NCI-H2227 (cell line): Measurements from ENCODE around the gene TOP2B.

ENCODE experiments used
- DNase-seq: peaks from one replicate; lab custom pipeline; 2025; ENCODE audit not compliant: unreplicated experiment; lab: John Stamatoyannopoulos, UW

Gene TOP2B

DNA sequence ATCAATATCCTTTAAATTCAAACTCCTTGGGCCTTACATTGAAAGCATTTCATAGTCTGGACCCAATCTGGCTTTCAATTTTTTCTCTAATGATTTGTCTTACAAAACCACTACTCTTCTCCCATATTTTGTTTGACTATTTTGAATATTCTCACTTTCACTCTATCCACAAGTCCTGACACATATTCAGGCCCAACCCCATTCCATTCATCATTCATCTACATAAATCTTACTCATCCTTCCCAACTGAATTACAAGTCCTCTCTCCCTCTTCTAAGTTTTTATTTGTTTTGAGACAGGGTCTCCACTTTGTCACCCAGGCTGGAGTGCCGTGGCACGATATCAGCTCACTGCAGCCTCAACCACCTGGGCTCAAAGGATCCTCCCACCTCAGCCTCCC lies 43.6 kb downstream of the TOP2B start:
- DNase-seq = no peak

DNA sequence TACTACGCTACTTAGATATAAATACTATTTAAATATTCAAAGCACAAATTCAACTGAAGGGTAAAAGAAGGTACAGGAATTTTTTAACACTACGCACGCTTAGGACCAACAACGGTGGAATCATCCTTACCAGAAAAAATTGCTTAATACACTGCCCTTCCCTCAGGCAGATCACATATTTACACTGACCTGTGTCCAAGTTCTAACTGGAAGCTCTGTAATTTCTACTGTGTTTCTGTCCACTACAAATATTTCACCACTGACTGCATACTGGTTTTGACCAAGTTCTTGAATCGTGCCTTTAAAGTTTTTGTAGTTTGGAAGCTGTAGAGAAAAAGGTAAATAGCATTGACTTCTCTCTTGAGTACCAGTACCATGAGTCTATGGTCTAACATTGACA lies 44.2 kb downstream of the TOP2B start:
- DNase-seq = no peak

DNA sequence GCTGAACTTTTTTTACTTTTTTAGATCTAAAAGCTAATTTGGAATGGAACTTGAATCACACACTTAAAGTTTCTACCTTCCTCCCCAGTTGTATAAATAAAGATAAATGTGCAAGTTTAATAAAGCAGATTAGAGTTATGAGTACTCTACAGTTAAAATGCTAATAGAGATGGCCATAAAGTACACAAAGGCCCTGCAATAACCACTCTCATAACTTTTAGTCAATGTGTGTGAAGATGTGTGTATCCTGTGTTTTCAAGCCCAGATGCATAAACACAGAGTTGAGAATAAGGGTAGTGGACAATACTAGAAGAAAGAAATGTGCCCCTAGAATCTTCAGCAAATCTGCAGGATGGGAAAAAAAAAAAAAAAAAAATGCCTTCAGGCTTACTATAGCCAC lies 45.3 kb downstream of the TOP2B start:
- no peak for DNase-seq

DNA sequence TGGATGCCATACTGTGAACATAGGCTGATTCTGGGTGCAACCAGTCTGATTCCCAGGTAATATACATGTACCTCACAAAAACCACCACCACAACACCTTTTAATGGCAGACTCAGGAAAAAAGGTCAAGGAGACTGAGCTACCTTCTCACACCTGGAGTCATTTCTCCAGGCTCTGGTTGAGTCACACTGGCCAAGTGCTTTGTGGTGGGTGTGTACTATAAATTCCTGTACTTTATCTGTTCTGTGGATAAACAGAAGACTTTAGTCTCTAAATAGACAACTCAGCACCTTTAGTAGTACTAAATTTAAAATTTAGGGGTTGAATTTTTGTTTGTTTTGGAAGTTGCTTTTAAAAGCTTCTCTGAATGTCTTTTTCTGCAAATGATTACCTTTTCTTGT lies 46.7 kb downstream of the TOP2B start:
- no peak for DNase-seq

DNA sequence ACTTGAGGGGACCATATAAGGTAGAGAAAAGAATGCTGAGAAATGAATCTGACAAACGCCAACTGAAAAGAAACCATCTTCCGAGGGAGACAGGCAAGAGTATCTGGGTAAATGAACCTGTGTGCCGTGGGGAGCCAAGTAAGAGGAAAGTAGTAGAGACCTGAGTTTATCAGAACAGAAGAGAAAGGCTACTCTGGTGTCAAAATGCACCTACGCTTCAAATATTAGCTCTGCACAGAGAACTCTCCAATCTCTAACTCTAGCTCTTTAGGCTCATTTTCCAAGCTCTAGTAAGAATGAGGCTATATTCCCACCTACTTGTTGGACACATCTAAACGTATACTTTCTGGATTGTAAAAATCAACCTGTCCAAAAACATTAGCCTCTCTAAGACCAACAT lies 53.5 kb downstream of the TOP2B start:
- no peak for DNase-seq

DNA sequence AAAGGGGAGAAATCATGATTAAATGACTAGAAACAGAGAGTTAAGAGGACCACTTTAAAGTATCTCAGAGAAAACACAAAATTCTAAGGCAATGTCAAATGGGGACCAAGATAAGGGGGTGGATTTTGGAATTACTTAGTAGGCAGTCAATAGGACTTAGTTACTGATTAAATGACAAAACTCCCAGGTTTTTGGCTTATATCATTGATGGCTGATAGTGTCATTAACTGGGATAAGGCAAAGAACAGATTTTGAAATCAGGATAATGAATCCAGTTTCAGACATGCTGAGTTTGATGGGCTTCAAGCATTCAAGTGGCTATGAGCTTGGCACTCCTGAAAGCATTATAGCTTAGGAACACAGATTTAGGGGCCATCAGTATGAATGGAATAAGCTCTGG lies 53.9 kb downstream of the TOP2B start:
- DNase-seq = no peak

DNA sequence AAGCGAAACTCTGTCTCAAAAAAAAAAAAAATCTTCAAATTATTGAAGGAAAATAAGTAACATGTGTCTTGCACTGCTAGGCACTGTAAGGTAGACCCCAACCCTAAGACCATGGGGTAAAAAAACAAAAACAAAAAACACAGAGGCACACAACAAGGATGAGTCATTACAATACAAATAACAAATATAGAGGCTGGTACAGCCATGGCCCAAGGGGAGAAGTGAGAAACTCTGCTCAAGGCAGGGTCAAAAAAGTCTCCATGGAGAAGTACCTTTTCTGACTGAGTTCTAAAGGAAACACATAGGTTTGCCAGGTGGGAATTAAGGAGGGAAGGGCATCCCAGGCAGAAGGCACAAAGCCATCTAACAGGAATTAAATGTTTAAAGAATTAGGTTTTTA lies 54.5 kb downstream of the TOP2B start:
- no peak for DNase-seq

DNA sequence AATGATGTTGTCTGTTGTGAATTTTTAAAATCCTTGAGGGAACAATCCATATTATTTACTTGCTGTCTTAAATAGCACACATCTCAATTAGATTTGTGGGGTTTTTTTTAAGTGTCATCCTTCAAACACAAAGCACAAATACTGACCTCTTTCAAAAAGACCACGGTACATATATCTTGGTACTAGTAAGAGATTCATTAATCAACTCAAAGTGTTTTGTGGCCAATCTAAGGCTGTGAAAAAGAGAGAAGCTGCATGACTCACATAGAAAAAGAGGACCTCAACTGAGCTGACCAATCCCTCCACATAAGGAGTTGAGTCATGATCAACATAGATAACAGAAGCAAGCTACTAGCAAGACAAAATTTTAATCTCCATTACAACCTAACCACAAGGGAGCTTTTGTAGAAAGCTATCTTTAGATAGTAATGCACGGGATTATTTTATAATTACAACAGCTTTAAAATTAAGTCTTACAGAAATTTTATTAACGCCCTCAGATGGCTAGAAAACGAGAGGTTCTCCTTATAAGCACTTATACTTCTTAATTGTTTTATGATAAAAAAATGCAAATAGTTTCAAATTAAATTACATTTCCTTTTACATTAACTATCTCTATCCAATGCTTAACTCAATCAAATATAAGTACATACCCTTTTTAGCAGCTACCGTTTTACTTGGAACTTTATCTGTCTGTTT lies 60.5 kb downstream of the TOP2B start:
- no peak for DNase-seq

DNA sequence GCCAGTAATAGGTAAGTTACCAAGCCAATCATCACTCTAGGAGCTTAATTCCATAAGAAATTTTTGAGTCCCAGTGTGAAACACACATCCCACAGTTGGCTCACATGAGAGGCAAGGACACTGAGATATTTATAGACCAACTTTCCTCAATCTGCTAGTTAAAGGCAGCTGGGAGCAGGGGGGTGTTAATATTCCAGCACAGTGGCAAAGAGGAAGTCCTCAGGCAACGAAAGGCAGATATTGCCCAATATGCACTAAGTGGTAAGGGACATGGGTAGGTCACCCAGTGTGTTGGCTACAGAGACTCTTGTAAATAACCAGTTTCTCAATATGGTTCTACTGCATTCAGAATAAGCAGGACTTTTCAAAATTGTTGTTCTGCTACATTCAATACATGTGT lies 61.0 kb downstream of the TOP2B start:
- no peak for DNase-seq

DNA sequence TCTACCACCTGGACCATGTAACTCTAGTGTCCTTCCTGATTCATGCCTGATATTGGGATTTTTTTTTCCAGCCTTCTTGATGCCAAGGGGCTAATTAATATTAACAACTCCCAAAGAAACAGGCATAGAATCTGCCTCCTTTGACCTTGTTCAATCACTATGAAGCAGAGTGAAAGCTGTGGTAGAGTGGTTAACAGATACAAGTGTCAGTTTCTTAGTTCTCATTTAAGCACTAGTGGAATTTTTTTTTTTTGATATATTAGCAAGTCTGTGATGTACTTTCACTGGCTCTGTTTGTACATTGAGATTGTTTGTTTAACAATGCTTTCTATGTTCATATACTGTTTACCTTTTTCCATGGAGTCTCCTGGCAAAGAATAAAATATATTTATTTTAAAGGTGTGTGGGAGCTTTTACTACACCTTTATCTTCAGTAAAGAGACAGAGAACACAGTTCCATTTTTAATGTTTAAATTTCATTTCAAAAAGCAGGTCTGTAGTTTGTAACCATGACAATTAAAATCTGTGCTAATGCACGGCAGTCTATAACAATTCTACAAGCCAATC lies 67.1 kb downstream of the TOP2B start:
- no peak for DNase-seq

DNA sequence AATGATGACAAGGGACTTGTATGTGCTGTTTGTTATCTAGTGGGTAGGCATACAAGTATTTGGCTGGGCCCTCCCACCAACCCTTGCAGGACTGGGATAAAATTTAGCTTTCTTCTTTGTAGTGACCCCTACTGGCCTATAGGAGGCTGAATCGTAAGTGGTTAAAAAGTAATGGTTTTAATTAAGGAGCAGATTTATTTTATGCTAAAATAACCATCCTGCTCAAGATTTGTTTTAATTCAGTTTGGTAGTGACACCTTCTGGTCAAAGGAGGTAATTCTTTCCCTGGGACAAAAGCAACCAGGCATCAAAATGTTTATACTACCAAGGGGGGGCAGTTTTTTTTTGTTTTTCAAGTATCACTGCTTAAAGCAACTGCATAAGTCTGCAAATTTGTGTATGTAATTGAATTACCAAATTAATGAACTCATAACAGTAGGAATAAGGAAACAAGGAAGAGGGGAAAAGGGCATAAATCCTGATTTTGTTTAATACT lies 70.7 kb downstream of the TOP2B start:
- peak; percentile 42 for DNase-seq

DNA sequence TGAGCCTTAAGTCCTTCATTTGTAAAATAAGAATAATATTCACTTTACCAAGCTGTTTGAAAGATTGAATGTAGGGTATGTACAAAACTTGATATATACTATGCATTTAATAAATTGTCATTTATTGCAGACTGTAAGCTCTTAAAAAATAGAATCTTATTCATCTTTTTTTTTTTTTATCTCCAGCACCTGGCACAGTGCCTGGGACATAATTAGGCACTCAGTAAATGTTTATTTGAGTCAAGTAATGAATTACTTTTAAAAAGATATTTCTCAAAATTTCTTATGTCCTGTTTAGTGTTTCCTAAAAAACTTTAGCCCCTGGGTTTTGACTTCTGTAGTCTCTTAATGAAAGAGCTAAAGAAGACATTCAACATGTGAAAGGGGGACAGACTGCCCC lies 71.7 kb downstream of the TOP2B start:
- no peak for DNase-seq

DNA sequence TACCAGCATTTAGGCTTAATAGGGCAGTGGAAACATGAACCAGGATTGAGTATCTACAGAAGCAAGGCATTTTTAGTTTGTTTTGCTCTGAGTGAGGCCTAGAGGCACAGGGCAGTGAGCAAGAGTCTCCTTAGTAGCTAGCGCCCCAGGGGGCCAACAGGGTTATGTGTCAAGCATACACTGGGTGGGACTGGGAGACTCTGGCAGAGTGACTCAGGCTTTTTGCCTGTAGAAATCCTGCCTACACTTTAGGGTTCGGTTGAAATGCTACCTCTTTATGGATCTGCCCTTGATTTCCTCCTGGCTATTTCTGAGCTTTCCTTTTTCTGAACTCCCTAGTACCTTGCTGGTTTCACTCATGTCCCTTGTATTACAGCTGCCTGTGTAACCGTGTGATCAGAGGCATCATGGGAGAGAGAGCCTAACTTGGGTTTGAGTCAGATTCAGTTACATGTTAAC lies 72.2 kb downstream of the TOP2B start:
- no peak for DNase-seq

DNA sequence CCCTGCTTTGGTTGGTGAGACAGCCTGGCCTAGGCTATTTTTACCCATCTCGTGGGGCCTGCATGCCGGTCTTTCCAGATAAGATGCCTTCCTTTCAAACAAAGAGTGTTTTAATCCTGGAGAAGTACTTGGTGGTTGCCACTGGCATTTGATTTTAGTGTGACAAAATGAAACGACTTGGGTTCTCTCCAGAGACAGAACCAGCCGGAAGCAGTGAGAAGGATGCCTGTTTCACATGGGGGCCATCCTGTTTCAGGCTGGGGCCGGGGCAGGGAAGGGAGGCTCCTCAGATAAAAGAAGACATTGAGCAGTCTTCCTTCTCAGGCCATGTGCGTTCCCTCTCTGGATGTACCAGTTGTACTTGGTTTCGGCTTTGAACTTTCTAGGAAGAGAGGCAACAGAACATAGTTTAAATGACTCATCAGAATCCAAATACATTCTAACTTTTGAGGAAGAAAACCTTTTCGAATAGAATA lies 74.9 kb downstream of the TOP2B start:
- no peak for DNase-seq

DNA sequence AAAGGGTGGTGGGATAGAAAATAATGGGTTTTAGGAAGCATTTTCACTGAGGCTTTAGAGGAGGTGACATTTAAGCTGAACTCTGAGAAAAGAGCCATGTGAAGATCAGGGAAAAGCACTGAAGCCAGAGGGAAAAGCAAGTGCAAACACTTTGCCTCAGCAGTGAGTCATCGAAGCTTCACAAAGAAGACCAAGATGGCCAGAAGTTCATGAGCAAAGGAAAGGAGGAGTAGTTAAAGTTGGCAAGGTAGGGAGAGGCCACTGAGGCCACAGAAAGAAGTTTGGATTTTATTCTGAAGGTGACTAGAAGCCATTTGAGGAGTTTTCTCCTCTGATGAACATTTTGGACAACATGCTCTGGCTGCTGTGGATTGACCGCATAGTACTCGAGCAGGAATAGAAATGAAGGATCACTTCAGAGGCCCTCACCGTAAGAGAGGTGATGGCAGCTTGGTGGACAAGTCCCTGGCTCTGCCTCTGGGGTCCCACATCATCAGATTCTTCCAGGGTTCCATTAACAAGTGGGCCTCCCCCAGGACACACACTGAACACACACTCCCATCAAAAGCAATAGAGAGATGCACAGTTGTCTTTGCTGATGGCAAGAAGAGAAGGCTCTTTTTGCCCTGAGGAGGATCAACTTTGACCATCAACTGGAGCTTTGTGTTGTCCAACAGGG lies 75.5 kb downstream of the TOP2B start:
- DNase-seq = no peak

DNA sequence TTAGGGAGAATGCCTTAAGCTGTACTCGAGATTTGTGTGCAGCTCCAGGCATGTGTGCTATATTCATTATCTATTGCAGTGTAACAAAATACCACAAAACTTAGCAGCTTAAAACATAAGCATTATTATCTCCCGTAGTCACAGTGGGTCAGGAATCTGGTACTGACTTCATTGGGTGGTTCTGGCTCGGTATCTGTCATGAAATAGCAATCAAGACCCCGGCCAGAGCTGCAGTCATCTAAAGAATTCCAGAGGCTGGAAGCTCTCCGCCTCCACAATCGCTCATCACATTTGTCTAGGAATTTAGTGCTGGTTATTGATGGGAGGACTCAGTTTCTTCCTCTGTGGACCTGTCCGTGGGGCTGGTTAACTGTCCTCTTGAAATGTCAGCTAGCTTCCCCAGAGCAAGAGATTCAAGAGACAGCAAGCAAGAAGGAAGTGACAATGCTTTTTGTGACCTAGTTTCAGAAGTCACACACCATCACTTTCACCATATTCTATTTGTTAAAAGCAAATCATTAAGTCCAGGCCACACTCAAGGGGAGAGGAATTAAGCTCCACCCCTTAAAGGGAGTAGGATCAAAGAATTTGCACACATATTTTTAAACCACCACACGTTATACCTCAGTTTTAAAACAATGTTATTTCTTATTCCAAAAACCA lies 76.1 kb downstream of the TOP2B start:
- no peak for DNase-seq

DNA sequence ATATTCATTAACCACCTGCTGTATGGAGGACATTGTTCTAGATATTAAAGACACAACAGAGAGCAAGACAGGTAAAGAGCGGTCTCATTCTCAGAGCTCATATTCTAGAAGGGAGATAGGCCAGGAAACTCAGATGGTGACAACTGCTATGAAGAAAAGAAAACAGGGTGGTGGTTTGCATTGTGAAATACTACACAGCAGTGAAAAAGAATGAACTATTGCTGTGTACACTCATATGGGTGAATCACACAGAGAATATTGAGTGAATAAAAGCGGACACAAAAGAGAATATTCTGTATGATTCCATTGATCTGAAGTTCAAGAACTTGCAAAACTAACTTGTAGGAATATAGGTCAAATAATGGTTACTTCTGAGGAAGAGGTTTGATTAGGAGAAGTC lies 76.7 kb downstream of the TOP2B start:
- DNase-seq = no peak

DNA sequence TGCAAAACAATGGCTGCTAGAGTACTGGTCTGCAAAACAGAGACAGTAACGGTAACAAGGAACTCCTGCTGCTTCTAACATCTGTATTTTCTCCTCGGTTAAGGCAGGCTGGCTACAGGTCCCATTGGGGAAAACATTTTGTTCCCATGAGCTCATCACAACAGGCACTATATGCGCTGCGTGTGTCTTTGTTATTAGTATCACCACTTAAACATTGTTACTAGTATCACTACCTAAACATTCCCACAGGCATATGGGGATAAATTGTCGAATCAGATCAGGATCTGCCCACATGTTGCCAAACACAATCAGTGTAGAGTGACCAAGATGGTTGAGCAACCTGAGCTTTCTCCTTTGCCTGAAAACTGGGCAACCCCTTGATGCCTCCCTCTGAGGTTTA lies 77.2 kb downstream of the TOP2B start:
- DNase-seq = no peak

DNA sequence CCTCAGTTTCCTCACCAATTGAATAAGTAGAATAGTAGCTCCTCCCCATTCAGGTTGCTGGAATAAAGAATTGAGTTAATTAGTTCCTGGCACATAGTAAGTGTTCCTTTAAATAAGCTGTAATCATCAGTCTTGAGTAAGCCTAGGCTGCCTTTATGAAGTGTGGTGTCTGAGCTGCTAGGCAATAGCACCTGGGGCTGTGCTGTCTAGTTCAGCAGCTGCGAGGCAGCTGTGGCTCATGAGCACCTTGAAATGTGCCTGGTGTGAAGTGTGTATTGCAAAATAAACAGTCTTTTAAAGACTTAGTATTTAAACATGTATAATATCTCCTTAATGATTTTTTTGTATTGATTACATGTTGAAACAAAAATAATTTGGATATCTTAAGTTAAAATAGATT lies 77.6 kb downstream of the TOP2B start:
- DNase-seq = no peak

DNA sequence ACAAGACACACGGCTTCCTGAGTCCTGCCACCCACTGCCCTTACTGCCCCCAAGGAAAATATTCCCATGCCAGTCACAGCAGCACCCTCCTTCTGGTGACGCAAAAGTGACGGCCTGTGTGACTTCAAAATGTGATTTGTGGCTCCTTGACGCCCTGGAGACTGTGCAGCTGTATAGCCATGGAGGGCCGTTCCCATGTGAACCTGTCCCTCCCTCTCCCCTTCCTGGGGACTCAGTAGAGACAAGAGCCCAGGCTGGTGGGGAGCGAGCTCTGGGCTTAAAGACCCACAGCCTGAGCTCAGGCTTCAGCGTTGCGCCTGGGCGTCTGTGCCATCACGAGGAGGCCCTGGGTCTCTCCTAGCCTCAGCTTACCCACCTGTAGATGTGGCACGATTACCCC lies 78.2 kb downstream of the TOP2B start:
- no peak for DNase-seq

DNA sequence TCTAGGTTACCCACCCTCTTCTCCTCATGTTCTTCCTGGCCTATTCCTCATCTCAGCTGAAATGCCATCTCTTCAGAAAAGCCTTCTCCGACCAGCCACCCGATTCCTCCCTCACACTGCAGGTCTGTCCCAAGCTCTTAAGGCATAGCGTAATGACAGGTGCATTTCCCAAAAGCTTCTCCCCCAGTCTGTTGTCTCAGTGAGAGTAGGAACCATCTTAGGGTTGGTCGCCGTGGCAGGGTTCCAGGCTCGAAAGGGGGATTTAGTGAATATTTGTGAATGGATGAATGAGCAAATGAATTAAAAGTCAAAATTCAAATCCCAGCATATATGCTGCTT lies 78.6 kb downstream of the TOP2B start:
- DNase-seq = no peak
